SKM-1 (cell line): ENCODE measurements around the gene BCAM.
"Not testable (repeated sequence)": the region's sequence is repeated elsewhere in the genome, so short reads cannot be mapped to it uniquely, and the experiment has no call there.

ENCODE experiments used
- DNase-seq: peaks from one replicate; lab custom pipeline; 2025; ENCODE audit not compliant: unreplicated experiment; lab: John Stamatoyannopoulos, UW

Gene BCAM

DNA sequence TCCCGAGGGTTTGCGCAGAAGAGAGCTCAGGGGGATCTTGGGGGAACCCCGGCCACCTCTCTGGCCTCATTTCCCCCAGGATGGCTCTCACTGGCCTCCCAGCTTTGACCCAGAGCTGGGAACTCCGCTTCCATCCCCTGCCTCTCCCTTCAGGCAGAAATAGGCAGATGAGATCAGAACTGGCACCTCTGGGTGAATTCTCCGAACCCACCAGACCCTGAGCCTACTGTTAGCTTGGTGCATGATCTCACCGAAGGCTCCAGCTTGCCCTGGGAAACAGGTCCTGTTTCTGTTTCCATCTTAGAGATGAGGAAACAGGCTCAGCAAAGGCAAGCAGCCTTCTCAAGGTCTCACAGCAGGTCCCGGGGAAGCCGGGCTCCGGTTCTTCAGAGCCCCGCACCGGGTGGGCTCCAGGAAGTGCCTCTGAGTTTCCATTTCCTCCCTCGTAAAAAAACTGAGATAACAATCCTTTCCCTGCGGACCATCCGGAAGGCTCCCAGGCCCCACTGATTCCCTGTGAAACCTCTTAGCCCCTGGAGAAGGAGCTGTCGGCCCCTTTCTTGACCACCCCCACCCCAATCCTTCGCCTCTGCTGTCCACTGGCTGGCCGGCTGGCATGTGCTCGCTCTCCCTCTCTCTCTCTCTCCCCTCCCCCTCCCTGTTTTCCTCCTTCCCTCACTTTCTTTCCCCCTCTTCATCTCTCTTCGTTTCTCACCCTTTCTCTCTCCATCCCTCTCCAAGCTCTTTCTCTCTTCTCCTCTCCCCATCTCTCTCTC, 39.3 kb downstream of the BCAM start:
- no peak for DNase-seq

DNA sequence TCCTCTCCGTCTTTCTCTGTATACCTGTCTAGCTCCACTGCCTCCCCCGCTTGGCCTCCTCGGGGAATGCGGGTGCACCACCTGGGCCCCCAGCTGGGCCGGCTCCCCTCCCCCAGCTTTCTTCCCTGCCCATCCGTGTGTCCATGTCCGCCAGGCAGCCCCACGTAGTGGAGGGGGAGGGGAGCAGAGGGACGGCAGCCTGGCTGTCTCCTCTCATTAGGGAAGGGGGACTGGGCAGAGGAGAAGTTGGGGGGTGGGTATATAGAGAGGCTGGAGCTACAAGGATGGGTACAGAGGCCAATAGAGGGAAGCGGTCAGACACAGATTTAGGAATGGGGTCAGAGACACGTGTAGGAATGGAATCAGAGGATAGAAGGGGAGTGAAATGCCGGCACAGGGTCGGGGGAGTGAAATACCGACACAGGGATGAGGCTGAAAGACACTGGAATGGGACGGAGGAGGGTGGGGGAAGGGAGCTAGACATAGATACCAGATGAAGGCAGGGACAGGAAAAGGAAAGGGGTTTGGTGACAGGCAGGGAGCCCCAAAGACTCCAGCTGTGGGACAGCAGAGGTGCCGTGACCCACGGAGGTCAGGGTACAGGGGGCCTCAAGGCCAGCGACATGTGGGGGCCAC, 40.0 kb downstream of the BCAM start:
- DNase-seq, result no peak

DNA sequence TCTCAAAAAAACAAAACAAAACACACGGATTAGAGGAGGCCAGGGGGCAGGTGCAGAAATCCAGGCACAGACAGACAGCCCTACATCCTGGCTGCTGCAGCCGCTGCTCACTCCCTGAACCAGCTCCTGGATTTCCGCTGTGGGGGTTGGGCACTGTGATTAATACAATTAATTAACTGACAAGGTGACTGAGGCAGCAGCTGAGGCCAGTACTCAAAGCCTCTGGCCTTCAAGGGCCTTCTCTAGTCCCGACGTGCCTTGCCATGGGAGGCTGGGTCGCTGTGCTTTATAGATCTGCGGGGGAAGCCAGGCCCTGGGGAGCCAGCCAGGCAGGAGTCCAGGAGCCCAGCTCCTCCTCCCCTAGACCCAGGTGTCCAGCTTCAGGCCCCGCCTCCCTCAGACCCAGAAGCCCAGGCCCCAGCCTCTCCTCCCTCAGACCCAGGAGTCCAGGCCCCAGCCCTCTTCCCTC, 41.8 kb downstream of the BCAM start:
- DNase-seq, result no peak

DNA sequence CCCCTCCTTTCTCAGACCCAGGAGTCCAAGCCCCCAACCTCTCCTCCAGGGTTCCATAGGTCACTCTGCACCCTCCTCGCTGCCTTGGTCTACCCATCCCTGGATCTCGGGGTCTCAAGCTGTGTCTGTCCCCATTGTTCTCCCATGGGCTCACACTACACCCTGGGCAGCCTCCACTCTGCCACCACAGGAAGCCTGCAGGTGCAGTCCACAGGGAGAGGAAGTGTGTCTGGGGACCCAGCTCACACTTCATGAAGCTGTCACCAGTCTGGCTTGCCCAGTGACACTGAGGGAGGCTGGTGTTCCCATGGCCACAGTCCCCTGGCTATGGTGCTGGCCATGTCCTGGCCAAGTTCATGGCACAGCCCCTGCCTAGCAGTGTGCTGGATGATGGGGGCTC, 42.5 kb downstream of the BCAM start:
- no peak for DNase-seq

DNA sequence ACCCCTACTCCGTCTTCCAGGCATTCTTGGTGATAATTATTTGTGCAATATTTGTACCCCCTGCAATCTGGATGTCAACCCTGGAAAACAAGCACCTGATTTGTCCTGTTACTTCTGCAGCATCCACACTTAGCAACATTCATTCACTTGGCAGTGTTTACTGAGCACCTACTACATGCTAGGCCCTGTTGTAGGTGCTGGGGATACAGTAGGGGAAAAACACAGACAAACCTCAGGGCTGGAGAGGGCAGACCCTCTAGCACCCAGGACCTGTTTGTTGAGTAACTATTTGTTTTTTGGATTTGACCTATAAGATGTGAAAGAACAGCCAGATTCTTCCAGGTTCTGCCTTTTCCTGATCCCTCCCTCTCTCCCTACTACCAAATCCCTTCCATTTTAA, 46.7 kb downstream of the BCAM start:
- no peak for DNase-seq

DNA sequence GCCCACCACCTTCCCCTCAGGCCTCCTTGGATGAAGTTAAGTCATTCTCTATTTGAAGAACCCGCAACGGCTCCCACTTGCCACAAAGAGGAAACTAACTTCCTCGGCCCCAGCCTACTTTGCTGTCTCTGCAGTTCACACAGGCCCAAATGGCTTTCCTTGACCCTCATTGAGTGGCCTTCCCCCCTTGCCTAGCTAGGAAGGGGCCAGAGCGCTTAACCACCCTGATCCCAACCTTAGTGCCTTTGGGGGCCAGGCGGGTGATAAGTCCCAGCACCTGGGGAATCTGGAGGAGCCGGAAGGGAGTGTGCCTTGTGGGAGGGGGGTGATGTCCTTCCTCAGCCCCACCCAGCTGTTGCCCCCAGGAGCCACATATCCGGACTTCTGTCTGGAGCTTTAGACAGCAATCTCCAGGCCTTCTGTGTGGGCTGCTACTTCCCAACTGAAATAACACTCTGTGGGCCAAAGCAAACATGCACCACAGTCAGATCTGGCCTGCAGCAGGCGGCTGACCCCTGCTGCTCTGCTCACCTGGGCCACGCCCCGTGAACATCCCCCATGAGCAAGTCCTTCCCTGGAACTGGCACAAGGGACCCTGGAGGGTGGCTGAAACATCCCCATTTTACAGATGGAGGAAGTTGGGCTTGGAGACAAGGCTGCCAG, 47.6 kb downstream of the BCAM start:
- peak; percentile 21 for DNase-seq

DNA sequence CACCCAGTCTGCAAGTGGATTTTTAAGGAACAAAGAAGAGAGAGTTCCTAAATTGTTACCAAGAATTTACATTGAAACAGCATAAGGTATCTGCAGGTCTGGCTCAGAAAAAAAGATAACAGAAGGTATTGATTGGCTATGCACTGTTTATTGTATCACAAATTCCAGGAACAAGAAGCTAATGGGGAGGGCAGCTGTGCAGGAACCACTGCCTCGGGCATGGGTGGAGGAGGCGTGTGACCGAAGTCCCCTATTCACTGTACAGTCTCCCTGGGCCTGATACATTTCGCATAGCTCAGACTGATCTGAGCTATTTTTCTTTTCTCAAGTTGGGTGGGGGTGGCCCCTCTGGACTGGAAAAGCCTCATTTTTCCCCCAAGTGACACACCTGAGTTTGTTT, 48.9 kb downstream of the BCAM start:
- no peak for DNase-seq

DNA sequence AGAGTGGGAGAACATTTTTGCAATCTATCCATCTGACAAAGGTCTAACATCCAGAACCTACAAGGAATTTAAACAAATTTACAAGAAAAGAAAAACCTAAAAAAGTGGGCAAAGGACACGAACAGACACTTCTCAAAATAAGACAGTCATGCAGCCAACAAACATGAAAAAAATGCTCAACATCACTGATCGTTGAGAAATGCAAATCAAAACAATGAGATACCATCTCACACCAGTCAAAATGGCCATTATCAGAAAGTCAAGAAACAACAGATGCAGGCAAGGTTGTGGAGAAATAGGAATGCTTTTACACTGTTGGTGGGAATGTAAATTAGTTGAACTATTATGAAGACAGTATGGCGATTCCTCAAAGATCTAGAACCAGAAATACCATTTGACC, 52.7 kb downstream of the BCAM start:
- DNase-seq, result not testable (repeated sequence)

DNA sequence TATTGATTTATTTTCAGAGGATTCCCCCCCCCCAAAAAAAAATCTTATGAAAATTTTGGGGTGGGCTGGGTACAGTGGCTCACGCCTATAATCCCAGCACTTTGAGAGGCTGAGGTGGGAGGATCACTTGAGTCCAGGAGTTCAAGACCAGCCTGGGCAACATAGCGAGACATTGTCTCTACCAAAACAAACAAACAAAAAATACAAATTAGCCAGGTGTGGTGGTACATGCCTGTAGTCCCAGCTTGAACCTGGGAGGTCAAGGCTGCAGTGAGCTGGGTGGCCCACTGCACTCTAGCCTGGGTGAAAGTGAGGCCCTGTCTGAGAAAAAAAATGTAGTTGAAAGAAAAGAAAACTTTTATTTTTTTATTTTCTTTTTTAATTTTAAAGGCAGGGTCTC, 55.1 kb downstream of the BCAM start:
- DNase-seq, result no peak

DNA sequence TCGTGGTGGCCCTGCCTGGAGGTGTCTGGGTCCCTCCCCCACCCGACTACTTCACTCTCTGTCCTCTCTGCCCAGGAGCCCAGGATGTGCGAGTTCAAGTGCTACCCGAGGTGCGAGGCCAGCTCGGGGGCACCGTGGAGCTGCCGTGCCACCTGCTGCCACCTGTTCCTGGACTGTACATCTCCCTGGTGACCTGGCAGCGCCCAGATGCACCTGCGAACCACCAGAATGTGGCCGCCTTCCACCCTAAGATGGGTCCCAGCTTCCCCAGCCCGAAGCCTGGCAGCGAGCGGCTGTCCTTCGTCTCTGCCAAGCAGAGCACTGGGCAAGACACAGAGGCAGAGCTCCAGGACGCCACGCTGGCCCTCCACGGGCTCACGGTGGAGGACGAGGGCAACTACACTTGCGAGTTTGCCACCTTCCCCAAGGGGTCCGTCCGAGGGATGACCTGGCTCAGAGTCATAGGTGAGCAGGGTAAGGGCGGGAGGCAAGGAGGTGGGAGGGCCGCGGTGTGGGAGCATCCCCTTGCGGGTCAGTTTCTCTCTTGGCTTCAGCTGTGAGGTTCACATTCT, 56.4 kb downstream of the BCAM start:
- DNase-seq, result no peak

DNA sequence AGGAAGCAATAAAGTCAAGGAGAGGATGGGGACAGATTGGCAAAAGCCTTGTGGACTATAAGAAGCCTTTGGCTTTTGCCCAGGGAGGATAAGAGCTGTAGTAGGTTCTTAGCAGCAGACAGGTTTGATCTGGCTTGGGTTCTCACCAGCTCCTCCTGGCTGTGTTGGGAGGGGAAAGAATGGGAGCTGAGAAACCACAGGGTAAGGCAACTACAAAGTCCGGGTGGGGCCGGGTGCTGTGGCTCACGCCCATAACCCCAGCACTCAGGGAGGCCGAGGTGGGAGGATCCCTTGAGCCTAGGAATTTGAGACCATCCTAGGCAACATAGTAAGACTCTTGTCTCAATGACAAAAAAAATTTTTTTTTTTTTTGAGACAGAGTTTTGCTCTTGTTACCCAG, 57.8 kb downstream of the BCAM start:
- no peak for DNase-seq

DNA sequence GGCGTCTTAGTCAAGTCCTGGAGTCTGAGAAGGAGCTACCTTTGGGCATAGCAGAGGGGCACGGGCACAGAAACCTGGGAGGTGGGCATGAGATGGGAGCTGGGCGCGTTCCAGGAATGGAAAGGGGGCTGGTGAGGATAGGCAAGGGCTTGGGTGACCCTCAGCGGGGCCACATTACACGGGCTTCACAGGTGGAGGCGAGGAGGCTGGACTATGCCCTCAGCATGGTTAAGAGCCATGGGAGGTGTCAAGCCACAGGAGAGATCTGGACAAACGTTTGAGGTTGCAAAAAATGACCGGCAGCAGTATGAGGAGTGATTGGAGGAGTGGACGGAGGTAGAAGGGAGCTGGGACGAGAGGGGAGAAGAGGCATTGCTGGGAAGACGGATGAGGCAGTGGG, 58.7 kb downstream of the BCAM start:
- no peak for DNase-seq

DNA sequence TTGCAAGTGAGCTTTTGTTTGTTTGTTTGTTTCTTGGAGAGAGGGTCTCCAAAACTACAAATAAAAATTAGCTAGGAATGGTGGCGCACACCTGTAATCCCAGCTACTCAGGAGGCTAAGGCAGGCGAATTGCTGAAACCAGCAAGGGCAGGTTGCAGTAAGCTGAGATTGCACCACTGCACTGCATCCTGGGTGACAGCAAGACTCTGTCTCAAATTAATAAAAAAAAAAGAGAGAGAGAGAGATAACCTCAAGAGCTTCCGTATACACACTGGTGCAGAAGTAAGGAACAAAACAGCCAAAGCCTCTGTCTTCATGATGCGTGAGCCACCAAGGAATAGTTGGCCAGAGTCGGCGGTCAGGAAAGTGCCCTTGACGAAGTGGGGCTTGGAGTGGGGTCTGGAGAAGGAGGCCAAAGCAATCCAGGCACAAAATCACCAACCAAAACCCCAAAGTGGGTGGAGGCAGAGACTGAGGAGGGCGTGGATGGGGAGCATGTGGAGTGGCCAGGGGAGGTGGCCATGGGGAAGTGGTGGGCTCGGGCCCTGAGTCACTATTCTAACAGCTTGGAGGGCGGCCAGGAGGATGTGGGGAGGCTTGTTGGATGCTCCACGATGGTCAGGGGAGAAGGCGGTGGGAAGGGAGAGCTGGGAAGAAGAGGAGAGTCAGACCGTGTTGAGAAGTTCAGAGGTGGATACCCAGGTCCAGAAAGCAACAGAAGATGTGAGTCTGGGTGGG, 61.0 kb downstream of the BCAM start:
- DNase-seq, result no peak
